ENCODE results near the gene SPATA32.

- TF ChIP-seq EZH2phosphoT487 (IDR thresholded peaks at IDR 0.05; ENCODE audit: low read length), result no peak
- TF ChIP-seq, protein P1, sequence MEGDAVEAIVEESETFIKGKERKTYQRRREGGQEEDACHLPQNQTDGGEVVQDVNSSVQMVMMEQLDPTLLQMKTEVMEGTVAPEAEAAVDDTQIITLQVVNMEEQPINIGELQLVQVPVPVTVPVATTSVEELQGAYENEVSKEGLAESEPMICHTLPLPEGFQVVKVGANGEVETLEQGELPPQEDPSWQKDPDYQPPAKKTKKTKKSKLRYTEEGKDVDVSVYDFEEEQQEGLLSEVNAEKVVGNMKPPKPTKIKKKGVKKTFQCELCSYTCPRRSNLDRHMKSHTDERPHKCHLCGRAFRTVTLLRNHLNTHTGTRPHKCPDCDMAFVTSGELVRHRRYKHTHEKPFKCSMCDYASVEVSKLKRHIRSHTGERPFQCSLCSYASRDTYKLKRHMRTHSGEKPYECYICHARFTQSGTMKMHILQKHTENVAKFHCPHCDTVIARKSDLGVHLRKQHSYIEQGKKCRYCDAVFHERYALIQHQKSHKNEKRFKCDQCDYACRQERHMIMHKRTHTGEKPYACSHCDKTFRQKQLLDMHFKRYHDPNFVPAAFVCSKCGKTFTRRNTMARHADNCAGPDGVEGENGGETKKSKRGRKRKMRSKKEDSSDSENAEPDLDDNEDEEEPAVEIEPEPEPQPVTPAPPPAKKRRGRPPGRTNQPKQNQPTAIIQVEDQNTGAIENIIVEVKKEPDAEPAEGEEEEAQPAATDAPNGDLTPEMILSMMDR (IDR thresholded peaks at IDR 0.05; ENCODE audit: low read length), result no peak
These were observed 12.1 kb upstream of the SPATA32 start for GRCh38 chr17:45274033-45274432.
